Esophagus muscularis mucosa (tissue), 4 donors: ENCODE measurements around the gene MCF2L.

Source experiments
- CTCF ChIP-seq, 3 experiments: fragments of 200-600 bp in 2 of 3; fragments of 450-650 bp in 1 of 3; sonication (generic) in 2 of 3; IDR thresholded peaks; one replicate each; pipeline ENCODE4 v1.5.1; 2017 to 2019; ENCODE audit warnings: antibody characterized with exemption in 3 of 3, mild to moderate bottlenecking in 2 of 3, moderate library complexity in 1 of 3
- EP300 ChIP-seq: sonication (generic); formaldehyde crosslinking; IDR thresholded peaks from one replicate; pipeline ENCODE4 v1.6.1; 2017; ENCODE audit warnings: antibody characterized with exemption
- POLR2A ChIP-seq: fragments of 450-650 bp; IDR thresholded peaks from one replicate; pipeline ENCODE4 v1.6.1; 2017; ENCODE audit warnings: antibody characterized with exemption, moderate library complexity, mild to moderate bottlenecking, low read depth
- POLR2AphosphoS5 ChIP-seq, 2 donors: sonication (generic); formaldehyde crosslinking; IDR thresholded peaks; one replicate each; pipeline ENCODE4 v1.6.1; 2017; ENCODE audit warnings: antibody characterized with exemption in 2 of 2

GRCh38 chr13:113029487-113030258 lies 60.7 kb downstream of the MCF2L start:
- TF ChIP-seq POLR2A (no peak), CTCF (IDR thresholded peaks at IDR 0.05) (peak; percentile 44 to 66 (median 49)), POLR2AphosphoS5 (IDR thresholded peaks at IDR 0.05) (no peak), EP300 (no peak)
